PC-3 (cell line): Measurements from ENCODE around the gene PTPRN2.

Source experiments
- CTCF ChIP-seq: fragments of 300-600 bp; sonication (generic); conservative IDR thresholded peaks from 2 replicates; pipeline ENCODE4 v1.5.1; 2017; ENCODE audit warnings: antibody characterized with exemption, low read depth, mild to moderate bottlenecking, low read length
- EZH2phosphoT487 ChIP-seq: fragments of 300-600 bp; sonication (generic); IDR thresholded peaks from 2 replicates; pipeline ENCODE4 v1.6.1; 2018; ENCODE audit warnings: mild to moderate bottlenecking, antibody characterized with exemption, low read length, borderline replicate concordance

GRCh38 chr7:157926107-157926506, 661.5 kb downstream of the PTPRN2 start:
- TF ChIP-seq CTCF: no peak
- TF ChIP-seq EZH2phosphoT487: no peak
